Measurements from ENCODE around the gene MAGEA10.
"Not testable (repeated sequence)": the region's sequence is repeated elsewhere in the genome, so short reads cannot be mapped to it uniquely, and the experiment has no call there.

GRCh38 chrX:152129069-152129844 lies 9.1 kb downstream of the MAGEA10 start:
- not testable (repeated sequence) for TF ChIP-seq CTCF (conservative IDR thresholded peaks at IDR 0.05); ZFX (IDR thresholded peaks at IDR 0.05)
